HepG2 (cell line): ENCODE measurements around the gene AOX1. TPM values are rescaled to one million over a fixed set of nuclear protein-coding genes. Genes with fewer than 3 reads are reported as not detected.

Experiments used
- ARID2 ChIP-seq: sonication (generic); formaldehyde crosslinking; IDR thresholded peaks from 2 replicates; pipeline ENCODE4 v1.8.1; 2022; ENCODE audit warnings: mild to moderate bottlenecking, missing genetic modification reagents, borderline replicate concordance
- CBX5 ChIP-seq: sonication (generic); formaldehyde crosslinking; IDR thresholded peaks from 2 replicates; pipeline ENCODE4 v1.4.0; 2020; ENCODE audit warnings: missing genetic modification reagents, borderline replicate concordance
- HMGXB4 ChIP-seq, 2 experiments: sonication (generic) in 1 of 2; formaldehyde crosslinking in 1 of 2; IDR thresholded peaks; 2 replicates each; pipeline versions ENCODE4 v1.4.0 to v1.6.1; 2018 to 2020; ENCODE audit warnings: missing genetic modification reagents in 2 of 2, borderline replicate concordance in 1 of 2, low read depth in 1 of 2, mild to moderate bottlenecking in 1 of 2, missing biosample characterization in 1 of 2
- ISL2 ChIP-seq: sonication (generic); formaldehyde crosslinking; IDR thresholded peaks from 2 replicates; pipeline ENCODE4 v1.5.0; 2020; ENCODE audit warnings: missing genetic modification reagents
- MED13 ChIP-seq: sonication (generic); formaldehyde crosslinking; IDR thresholded peaks from 2 replicates; pipeline ENCODE4 v1.5.0; 2020; ENCODE audit warnings: missing genetic modification reagents
- RAD21 ChIP-seq: fragments of 450-650 bp; formaldehyde crosslinking; IDR thresholded peaks from 2 replicates; pipeline ENCODE4 v1.5.0; 2020; ENCODE audit warnings: mild to moderate bottlenecking
- REPIN1 ChIP-seq: sonication (generic); formaldehyde crosslinking; IDR thresholded peaks from 2 replicates; pipeline ENCODE4 v1.8.0; 2022; ENCODE audit warnings: missing genetic modification reagents, low read depth, mild to moderate bottlenecking, borderline replicate concordance
- TERF1 ChIP-seq: sonication (generic); formaldehyde crosslinking; IDR thresholded peaks from 2 replicates; pipeline ENCODE4 v1.8.0; 2022; ENCODE audit warnings: mild to moderate bottlenecking, missing genetic modification reagents, moderate library complexity
- TOE1 ChIP-seq: sonication (generic); formaldehyde crosslinking; IDR thresholded peaks from 2 replicates; pipeline ENCODE4 v1.4.0; 2020; ENCODE audit warnings: mild to moderate bottlenecking, missing genetic modification reagents
- WIZ ChIP-seq: sonication (generic); formaldehyde crosslinking; IDR thresholded peaks from 2 replicates; pipeline ENCODE4 v1.5.1; 2020; ENCODE audit warnings: mild to moderate bottlenecking, missing genetic modification reagents
- YEATS2 ChIP-seq: sonication (generic); formaldehyde crosslinking; IDR thresholded peaks from 2 replicates; pipeline ENCODE4 v1.4.0; 2020; ENCODE audit warnings: missing genetic modification reagents, borderline replicate concordance
- ZBTB34 ChIP-seq: sonication (generic); formaldehyde crosslinking; IDR thresholded peaks from 2 replicates; pipeline ENCODE4 v1.8.0; 2022; ENCODE audit warnings: mild to moderate bottlenecking, missing genetic modification reagents
- ZBTB4 ChIP-seq: sonication (generic); formaldehyde crosslinking; IDR thresholded peaks from 2 replicates; pipeline ENCODE4 v1.4.0; 2020; ENCODE audit warnings: missing genetic modification reagents, mild to moderate bottlenecking, borderline replicate concordance
- ZFP36L2 ChIP-seq: sonication (generic); formaldehyde crosslinking; IDR thresholded peaks from 2 replicates; pipeline ENCODE4 v1.4.0; 2020; ENCODE audit warnings: missing genetic modification reagents
- ZNF256 ChIP-seq: sonication (generic); formaldehyde crosslinking; conservative IDR thresholded peaks from 2 replicates; pipeline ENCODE4 v1.4.0; 2020; ENCODE audit warnings: missing genetic modification reagents
- ZNF850 ChIP-seq: sonication (generic); formaldehyde crosslinking; conservative IDR thresholded peaks from 2 replicates; pipeline ENCODE4 v1.9.0; 2021; ENCODE audit warnings: mild to moderate bottlenecking, missing genetic modification reagents
- polyA plus RNA-seq, 8 experiments: library from polyadenylated mRNA; depleted of rRNA in 3 of 8; stranded (reverse) in 7 of 8; unstranded in 1 of 8; fragments of >200 nt; fragmentation: Illumina TruSeq in 4 of 8; extraction: Trizol in 4 of 8; gene quantifications; 2 replicates each; pipeline versions ENCODE4 v1.2.1 to v1.2.3, GENCODE V29; 2011 to 2016; ENCODE audit warnings: low read depth in 4 of 8, missing spikeins in 1 of 8, mixed read lengths in 1 of 8; ENCODE audit not compliant: insufficient read depth in 1 of 8
- total RNA-seq, 5 experiments: library from RNA; depleted of rRNA; stranded (reverse); fragments of >200 nt; fragmentation: Illumina TruSeq; extraction: Trizol; gene quantifications; 2 replicates each; pipeline ENCODE4 v1.2.3, GENCODE V29; 2016; ENCODE audit warnings: low read depth in 1 of 5

Gene AOX1
- total and polyA plus RNA-seq, 2 of the 13 experiments (the other 11 are each of a cell fraction or from before 2014, with no cell fraction given) = 9.2 to 18.0 TPM

GRCh38 chr2:200585730-200586643, at the start of gene AOX1 (continued):
- peak; percentile 72; the same call in 1 of the 2 replicates for TF ChIP-seq ZBTB4 (CRISPR knock-in tag)
- peak; percentile 53; the same call in 1 of the 2 replicates for TF ChIP-seq MED13 (CRISPR knock-in tag)
- peak; percentile 74; the same call in 1 of the 2 replicates for TF ChIP-seq ZNF256 (CRISPR knock-in tag)
- no peak for TF ChIP-seq TERF1 (CRISPR knock-in tag)
- TF ChIP-seq ZBTB34 (CRISPR knock-in tag) = peak; percentile 49; the same call in 1 of the 2 replicates
- TF ChIP-seq WIZ (CRISPR knock-in tag) = 0 out of 2 replicates have a peak, but pooled peaks have one; percentile 45
- TF ChIP-seq REPIN1 = peak; percentile 80; the same call in 1 of the 2 replicates
- peak; percentile 77 for TF ChIP-seq ISL2 (CRISPR knock-in tag)
- TF ChIP-seq ZNF850 (CRISPR knock-in tag) = no peak
- TF ChIP-seq ZFP36L2 = no peak
- peak; percentile 25; the same call in 1 of the 2 replicates for TF ChIP-seq TOE1 (CRISPR knock-in tag)
- peak; percentile 80 to 96; a peak in 3 of 4 replicates for TF ChIP-seq HMGXB4 (CRISPR knock-in tag; IDR thresholded peaks at IDR 0.05; ENCODE audit: borderline replicate concordance in 1 of 2, low read depth in 1 of 2)
- TF ChIP-seq ARID2 (CRISPR knock-in tag) = no peak
- 0 out of 2 replicates have a peak, but pooled peaks have one; percentile 16 for TF ChIP-seq YEATS2 (CRISPR knock-in tag)
- TF ChIP-seq RAD21 = peak; percentile 73
- peak; percentile 59; the same call in 1 of the 2 replicates for TF ChIP-seq CBX5 (CRISPR knock-in tag)
